Keratinocyte (primary cell): Measurements from ENCODE around the gene KCNT2.

ENCODE experiments used
- EZH2 ChIP-seq: IDR thresholded peaks from one replicate; pipeline ENCODE4 v1.6.1; 2012; ENCODE audit warnings: inconsistent platforms, mild to moderate bottlenecking, low read length, moderate library complexity
- TF ChIP-seq, protein P1 (sequence below), 3 experiments: IDR thresholded peaks in 1 of 3; conservative IDR thresholded peaks in 1 of 3; optimal IDR thresholded peaks in 1 of 3; 2 replicates in 2 of 3; 3 replicates in 1 of 3; pipeline versions ENCODE3 to v1.5.1; 2011; ENCODE audit warnings: low read length in 3 of 3, mild to moderate bottlenecking in 3 of 3, moderate library complexity in 2 of 3, control low read depth in 1 of 3, inconsistent platforms in 1 of 3; ENCODE audit not compliant: insufficient read depth in 2 of 3; ENCODE audit errors: extremely low read depth in 1 of 3

DNA sequence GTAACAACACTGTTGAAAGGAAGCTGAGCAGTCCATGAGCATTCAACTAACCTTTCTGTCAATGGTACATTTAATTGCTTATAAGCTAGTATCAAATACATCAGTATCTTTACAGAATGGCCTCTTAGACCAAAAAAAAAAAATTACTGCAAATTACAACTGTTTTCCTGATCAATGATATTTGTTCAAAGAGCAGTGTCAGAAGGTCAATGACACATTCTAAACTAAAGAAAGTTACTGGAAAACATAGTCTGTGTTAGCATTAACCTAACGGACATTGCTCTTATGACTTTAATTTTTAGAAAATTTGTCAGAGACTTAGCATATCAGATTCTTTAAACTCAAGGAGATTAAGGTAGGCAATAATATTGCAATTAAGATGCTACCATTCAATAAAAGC, 162.5 kb downstream of the KCNT2 start:
- TF ChIP-seq, protein P1, sequence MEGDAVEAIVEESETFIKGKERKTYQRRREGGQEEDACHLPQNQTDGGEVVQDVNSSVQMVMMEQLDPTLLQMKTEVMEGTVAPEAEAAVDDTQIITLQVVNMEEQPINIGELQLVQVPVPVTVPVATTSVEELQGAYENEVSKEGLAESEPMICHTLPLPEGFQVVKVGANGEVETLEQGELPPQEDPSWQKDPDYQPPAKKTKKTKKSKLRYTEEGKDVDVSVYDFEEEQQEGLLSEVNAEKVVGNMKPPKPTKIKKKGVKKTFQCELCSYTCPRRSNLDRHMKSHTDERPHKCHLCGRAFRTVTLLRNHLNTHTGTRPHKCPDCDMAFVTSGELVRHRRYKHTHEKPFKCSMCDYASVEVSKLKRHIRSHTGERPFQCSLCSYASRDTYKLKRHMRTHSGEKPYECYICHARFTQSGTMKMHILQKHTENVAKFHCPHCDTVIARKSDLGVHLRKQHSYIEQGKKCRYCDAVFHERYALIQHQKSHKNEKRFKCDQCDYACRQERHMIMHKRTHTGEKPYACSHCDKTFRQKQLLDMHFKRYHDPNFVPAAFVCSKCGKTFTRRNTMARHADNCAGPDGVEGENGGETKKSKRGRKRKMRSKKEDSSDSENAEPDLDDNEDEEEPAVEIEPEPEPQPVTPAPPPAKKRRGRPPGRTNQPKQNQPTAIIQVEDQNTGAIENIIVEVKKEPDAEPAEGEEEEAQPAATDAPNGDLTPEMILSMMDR (optimal IDR thresholded peaks at IDR 0.05 in 1 of 3, IDR thresholded peaks at IDR 0.05 in 1 of 3, conservative IDR thresholded peaks at IDR 0.05 in 1 of 3; ENCODE audit: extremely low read depth in 1 of 3, insufficient read depth in 2 of 3, low read length in 3 of 3): no peak
- no peak for TF ChIP-seq EZH2
